Smooth muscle cell (in vitro differentiated cells): ENCODE measurements around the gene CNGB1. TPM values are rescaled to one million over a fixed set of nuclear protein-coding genes. Genes with fewer than 3 reads are reported as not detected.
"Not testable (repeated sequence)": the region's sequence is repeated elsewhere in the genome, so short reads cannot be mapped to it uniquely, and the experiment has no call there.

Source experiments
- DNase-seq: peaks from one replicate; lab custom pipeline; 2025; ENCODE audit not compliant: unreplicated experiment; lab: John Stamatoyannopoulos, UW
- H2AFZ ChIP-seq: fragments of 200-600 bp; sonication (generic); 2 replicates; pipeline ENCODE4 v1.6.0; 2016; ENCODE audit warnings: antibody characterized with exemption, low read depth, mild to moderate bottlenecking
- H3F3A ChIP-seq: fragments of 200-600 bp; sonication (generic); 2 replicates; pipeline ENCODE4 v1.6.0; 2017; ENCODE audit warnings: antibody characterized with exemption, low read depth
- H3K27ac ChIP-seq: fragments of 200-600 bp; sonication (generic); 2 replicates; pipeline ENCODE4 v1.5.1; 2016; ENCODE audit warnings: low read depth, mild to moderate bottlenecking
- H3K27me3 ChIP-seq: fragments of 200-600 bp; sonication (generic); 2 replicates; pipeline ENCODE4 v1.6.1; 2016; ENCODE audit warnings: low read depth, mild to moderate bottlenecking
- H3K36me3 ChIP-seq: fragments of 200-600 bp; sonication (generic); 2 replicates; pipeline ENCODE4 v1.5.1; 2016; ENCODE audit warnings: low read depth
- H3K4me1 ChIP-seq: fragments of 200-600 bp; sonication (generic); 2 replicates; pipeline ENCODE4 v1.5.1; 2016; ENCODE audit warnings: low read depth
- H3K4me2 ChIP-seq: fragments of 200-600 bp; sonication (generic); 2 replicates; pipeline ENCODE4 v1.6.0; 2016; ENCODE audit warnings: mild to moderate bottlenecking
- H3K4me3 ChIP-seq: fragments of 200-600 bp; sonication (generic); 2 replicates; pipeline ENCODE4 v1.5.1; 2016; ENCODE audit warnings: mild to moderate bottlenecking
- H3K79me2 ChIP-seq: fragments of 200-600 bp; sonication (generic); 2 replicates; pipeline ENCODE4 v1.6.0; 2016; ENCODE audit warnings: low read depth, mild to moderate bottlenecking
- H3K9ac ChIP-seq: fragments of 200-600 bp; sonication (generic); 2 replicates; pipeline ENCODE4 v1.6.0; 2016; ENCODE audit warnings: low read depth
- H3K9me3 ChIP-seq: fragments of 200-600 bp; sonication (generic); replicated peaks from 2 replicates; pipeline ENCODE4 v1.5.1; 2016; ENCODE audit warnings: low read depth
- H4K20me1 ChIP-seq: fragments of 200-600 bp; sonication (generic); 2 replicates; pipeline ENCODE4 v1.6.0; 2016; ENCODE audit warnings: low read depth
- CTCF ChIP-seq: fragments of 200-600 bp; sonication (generic); IDR thresholded peaks from 2 replicates; pipeline ENCODE4 v1.5.1; 2017; ENCODE audit warnings: borderline replicate concordance, mild to moderate bottlenecking, antibody characterized with exemption; ENCODE audit not compliant: insufficient read depth, poor library complexity, severe bottlenecking
- WGBS: methylation state at CpG from one replicate; pipeline ENCODE4 v1.1.7; 2016; ENCODE audit warnings: low lambda C conversion rate; 5-methylcytosine and 5-hydroxymethylcytosine counted together
- polyA plus RNA-seq: library from polyadenylated mRNA; unstranded; fragments of >200 nt; fragmentation: Nextera tagmentation; extraction: Ambion mirVana; gene quantifications from 2 replicates; pipeline ENCODE4 v1.2.1, GENCODE V29; 2016
- total RNA-seq: library from RNA; depleted of rRNA; stranded (reverse); fragments of >200 nt; gene quantifications from 2 replicates; pipeline ENCODE4 v1.2.3, GENCODE V29; 2014

The CNGB1 gene
- total and polyA plus RNA-seq, 2 experiments from 2014 or later: not detected

- Histone ChIP-seq H3K36me3 (no peaks in the 10 kb centered on the region), H3K9ac (no peak overlapping the region), H2AFZ (no peak overlapping the region), H4K20me1 (no peaks in the 10 kb centered on the region), H3K79me2 (no peaks in the 10 kb centered on the region), H3K27me3 (no peaks in the 10 kb centered on the region), H3K9me3 (no peaks in the 10 kb centered on the region), H3K4me3 (no peak overlapping the region), H3K4me1 (no peaks in the 10 kb centered on the region), H3K4me2 (no peak overlapping the region), H3F3A (no peaks in the 10 kb centered on the region), H3K27ac (no peak overlapping the region)
- 91% methylated on average over 6 of the region's 6 CpGs for WGBS
- DNase-seq: no peak
- no peak for TF ChIP-seq CTCF
Measured at GRCh38 chr16:57918994-57919393, 51.9 kb downstream of the CNGB1 start.

- TF ChIP-seq CTCF: no peak
- Histone ChIP-seq H4K20me1 (no peaks in the 10 kb centered on the region), H3K9me3 (no peaks in the 10 kb centered on the region), H3K36me3 (no peaks in the 10 kb centered on the region), H3K4me2 (no peak overlapping the region), H3K79me2 (no peaks in the 10 kb centered on the region), H3F3A (no peaks in the 10 kb centered on the region), H2AFZ (no peak overlapping the region), H3K27me3 (no peaks in the 10 kb centered on the region), H3K27ac (no peak overlapping the region), H3K4me1 (no peaks in the 10 kb centered on the region), H3K9ac (no peak overlapping the region), H3K4me3 (no peak overlapping the region)
- DNase-seq: no peak
- 87% methylated on average over 3 of the region's 3 CpGs for WGBS
Measured at GRCh38 chr16:57918444-57918843, 52.5 kb downstream of the CNGB1 start.

GRCh38 chr16:57917929-57918328 lies 53.0 kb downstream of the CNGB1 start:
- H3K9ac ChIP-seq, H3K36me3 ChIP-seq, H4K20me1 ChIP-seq, H3K4me3 ChIP-seq, H3K27me3 ChIP-seq, H3K79me2 ChIP-seq, H2AFZ ChIP-seq, H3K4me1 ChIP-seq, DNase-seq, H3K9me3 ChIP-seq, H3K4me2 ChIP-seq, H3K27ac ChIP-seq, H3F3A ChIP-seq: not testable (repeated sequence)

GRCh38 chr16:57917489-57917888 lies 53.4 kb downstream of the CNGB1 start:
- H3K79me2 ChIP-seq, H4K20me1 ChIP-seq, H3F3A ChIP-seq, H3K4me1 ChIP-seq, H3K27ac ChIP-seq, DNase-seq, H2AFZ ChIP-seq, H3K4me3 ChIP-seq, H3K4me2 ChIP-seq, H3K36me3 ChIP-seq, H3K27me3 ChIP-seq, H3K9me3 ChIP-seq, H3K9ac ChIP-seq: not testable (repeated sequence)
- 95% methylated on average over 2 of the region's 2 CpGs for WGBS

GRCh38 chr16:57916735-57917438 lies 54.0 kb downstream of the CNGB1 start:
- 74% methylated on average over 17 of the region's 17 CpGs for WGBS
- no peak for DNase-seq
- H3K79me2 ChIP-seq: no peaks in the 10 kb centered on the region
- no peaks in the 10 kb centered on the region for H3K36me3 ChIP-seq
- H3K27me3 ChIP-seq: no peaks in the 10 kb centered on the region
- H3F3A ChIP-seq: no peaks in the 10 kb centered on the region
- H4K20me1 ChIP-seq: no peaks in the 10 kb centered on the region
- H3K9me3 ChIP-seq: no peaks in the 10 kb centered on the region
- no peaks in the 10 kb centered on the region for H3K4me1 ChIP-seq
- no peak overlapping the region for H3K9ac ChIP-seq
- H3K4me3 ChIP-seq: no peak overlapping the region
- no peak overlapping the region for H3K4me2 ChIP-seq
- no peak for TF ChIP-seq CTCF
- no peak overlapping the region for H2AFZ ChIP-seq
- no peak overlapping the region for H3K27ac ChIP-seq
